ENCODE data around the gene SULF2. TPM values are rescaled to one million over a fixed set of nuclear protein-coding genes. Genes with fewer than 3 reads are reported as not detected.

Gene SULF2
- total and polyA plus RNA-seq, 4 donors = 8.1 to 25.4 (median 12.0) TPM

- Histone ChIP-seq H3K27ac (ENCODE audit: low read depth in 1 of 2, low read length in 2 of 2) (no peak overlapping the region), H3K4me1 (ENCODE audit: control insufficient read depth in 4 of 4, insufficient read depth in 4 of 4, low read length in 3 of 4) (peaks cover 0 to 10% (median 3%) of the 10 kb centered on the region in 4 donors), H3K9me3 (ENCODE audit: control insufficient read depth in 4 of 4, low read length in 3 of 4) (peaks cover 0 to 5% (median 2%) of the 10 kb centered on the region in 4 donors), H3K4me3 (ENCODE audit: low read depth in 1 of 3, low read length in 3 of 3) (no peak overlapping the region), H3K9ac (ENCODE audit: low read depth in 1 of 2, low read length in 2 of 2) (no peak overlapping the region), H3K36me3 (ENCODE audit: control insufficient read depth in 4 of 4, insufficient read depth in 3 of 4, low read depth in 1 of 4, low read length in 3 of 4) (no peaks in the 10 kb centered on the region), H3K27me3 (ENCODE audit: control insufficient read depth in 4 of 4, insufficient read depth in 4 of 4, low read length in 3 of 4) (no peaks in the 10 kb centered on the region)
- no peak for TF ChIP-seq RAD21 (IDR thresholded peaks at IDR 0.05)
- TF ChIP-seq HNF4A (conservative IDR thresholded peaks at IDR 0.05) = no peak
- TF ChIP-seq, protein P1, sequence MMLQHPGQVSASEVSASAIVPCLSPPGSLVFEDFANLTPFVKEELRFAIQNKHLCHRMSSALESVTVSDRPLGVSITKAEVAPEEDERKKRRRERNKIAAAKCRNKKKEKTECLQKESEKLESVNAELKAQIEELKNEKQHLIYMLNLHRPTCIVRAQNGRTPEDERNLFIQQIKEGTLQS (IDR thresholded peaks at IDR 0.05) = no peak
- TF ChIP-seq RXRA (IDR thresholded peaks at IDR 0.05) = no peak
- TF ChIP-seq YY1 (IDR thresholded peaks at IDR 0.05) = no peak
- no peak for TF ChIP-seq REST (IDR thresholded peaks at IDR 0.05)
- no peak for DNase-seq (ENCODE audit: low spot score)
- 85% methylated on average over 5 of the region's 5 CpGs for WGBS
These were observed 9.4 kb downstream of the SULF2 start for GRCh38 chr20:47775841-47776240.

DNA sequence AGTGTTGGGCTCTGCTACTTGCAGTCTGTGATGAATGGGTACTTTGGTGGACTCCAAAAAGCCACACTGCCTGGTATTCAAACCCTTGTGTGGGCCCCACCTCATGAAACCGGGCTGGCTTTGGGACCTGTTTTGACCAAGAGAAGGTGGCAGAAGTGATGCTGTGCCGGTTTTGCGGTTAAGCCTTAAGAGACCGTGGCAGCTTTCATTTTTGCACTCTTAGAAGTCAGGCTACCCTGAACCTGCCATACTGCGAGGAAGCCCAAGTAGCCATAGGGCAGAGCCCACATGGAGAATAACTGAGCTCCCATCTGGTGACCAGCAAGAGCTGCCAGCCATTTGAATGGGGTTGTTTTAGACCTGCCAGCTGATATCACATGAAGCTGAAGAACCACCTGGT lies 10.2 kb downstream of the SULF2 start:
- Histone ChIP-seq H3K4me3 (ENCODE audit: low read depth in 1 of 3, low read length in 3 of 3) (no peak overlapping the region), H3K9ac (ENCODE audit: low read depth in 1 of 2, low read length in 2 of 2) (no peak overlapping the region), H3K27ac (ENCODE audit: low read depth in 1 of 2, low read length in 2 of 2) (no peak overlapping the region), H3K4me1 (ENCODE audit: control insufficient read depth in 4 of 4, insufficient read depth in 4 of 4, low read length in 3 of 4) (peaks cover 0 to 10% (median 3%) of the 10 kb centered on the region in 4 donors), H3K9me3 (ENCODE audit: control insufficient read depth in 4 of 4, low read length in 3 of 4) (peaks cover 0 to 8% (median 4%) of the 10 kb centered on the region in 4 donors), H3K27me3 (ENCODE audit: control insufficient read depth in 4 of 4, insufficient read depth in 4 of 4, low read length in 3 of 4) (no peaks in the 10 kb centered on the region), H3K36me3 (ENCODE audit: control insufficient read depth in 4 of 4, insufficient read depth in 3 of 4, low read depth in 1 of 4, low read length in 3 of 4) (no peaks in the 10 kb centered on the region)
- 95% methylated on average over 5 of the region's 5 CpGs for WGBS
- TF ChIP-seq SP1 (IDR thresholded peaks at IDR 0.05) (no peak), EGR1 (IDR thresholded peaks at IDR 0.05; ENCODE audit: low read depth in 2 of 2) (no peak), HNF4G (IDR thresholded peaks at IDR 0.05) (no peak), HNF4A (conservative IDR thresholded peaks at IDR 0.05) (no peak), GABPA (IDR thresholded peaks at IDR 0.05 in 1 of 2, conservative IDR thresholded peaks at IDR 0.05 in 1 of 2) (no peak), JUND (IDR thresholded peaks at IDR 0.05) (no peak), REST (IDR thresholded peaks at IDR 0.05) (no peak), CTCF (IDR thresholded peaks at IDR 0.05; ENCODE audit: low read depth, low read length, missing input control) (no peak), YY1 (IDR thresholded peaks at IDR 0.05) (no peak), NR2F2 (IDR thresholded peaks at IDR 0.05) (no peak)
- TF ChIP-seq, protein P2, sequence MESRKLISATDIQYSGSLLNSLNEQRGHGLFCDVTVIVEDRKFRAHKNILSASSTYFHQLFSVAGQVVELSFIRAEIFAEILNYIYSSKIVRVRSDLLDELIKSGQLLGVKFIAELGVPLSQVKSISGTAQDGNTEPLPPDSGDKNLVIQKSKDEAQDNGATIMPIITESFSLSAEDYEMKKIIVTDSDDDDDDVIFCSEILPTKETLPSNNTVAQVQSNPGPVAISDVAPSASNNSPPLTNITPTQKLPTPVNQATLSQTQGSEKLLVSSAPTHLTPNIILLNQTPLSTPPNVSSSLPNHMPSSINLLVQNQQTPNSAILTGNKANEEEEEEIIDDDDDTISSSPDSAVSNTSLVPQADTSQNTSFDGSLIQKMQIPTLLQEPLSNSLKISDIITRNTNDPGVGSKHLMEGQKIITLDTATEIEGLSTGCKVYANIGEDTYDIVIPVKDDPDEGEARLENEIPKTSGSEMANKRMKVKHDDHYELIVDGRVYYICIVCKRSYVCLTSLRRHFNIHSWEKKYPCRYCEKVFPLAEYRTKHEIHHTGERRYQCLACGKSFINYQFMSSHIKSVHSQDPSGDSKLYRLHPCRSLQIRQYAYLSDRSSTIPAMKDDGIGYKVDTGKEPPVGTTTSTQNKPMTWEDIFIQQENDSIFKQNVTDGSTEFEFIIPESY (IDR thresholded peaks at IDR 0.05) = no peak
- TF ChIP-seq, protein P3, sequence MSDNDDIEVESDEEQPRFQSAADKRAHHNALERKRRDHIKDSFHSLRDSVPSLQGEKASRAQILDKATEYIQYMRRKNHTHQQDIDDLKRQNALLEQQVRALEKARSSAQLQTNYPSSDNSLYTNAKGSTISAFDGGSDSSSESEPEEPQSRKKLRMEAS (IDR thresholded peaks at IDR 0.05) = no peak
- no peak for DNase-seq (ENCODE audit: low spot score)
